GM21447 (cell line): Measurements from ENCODE around the gene OXCT2.
"Not testable (repeated sequence)": the region's sequence is repeated elsewhere in the genome, so short reads cannot be mapped to it uniquely, and the experiment has no call there.

Source experiments
- ATAC-seq: cut with Tn5 transposase; IDR thresholded peaks from one replicate; pipeline ENCODE4 v1.9.1; 2021; ENCODE audit not compliant: unreplicated experiment

Gene OXCT2

DNA sequence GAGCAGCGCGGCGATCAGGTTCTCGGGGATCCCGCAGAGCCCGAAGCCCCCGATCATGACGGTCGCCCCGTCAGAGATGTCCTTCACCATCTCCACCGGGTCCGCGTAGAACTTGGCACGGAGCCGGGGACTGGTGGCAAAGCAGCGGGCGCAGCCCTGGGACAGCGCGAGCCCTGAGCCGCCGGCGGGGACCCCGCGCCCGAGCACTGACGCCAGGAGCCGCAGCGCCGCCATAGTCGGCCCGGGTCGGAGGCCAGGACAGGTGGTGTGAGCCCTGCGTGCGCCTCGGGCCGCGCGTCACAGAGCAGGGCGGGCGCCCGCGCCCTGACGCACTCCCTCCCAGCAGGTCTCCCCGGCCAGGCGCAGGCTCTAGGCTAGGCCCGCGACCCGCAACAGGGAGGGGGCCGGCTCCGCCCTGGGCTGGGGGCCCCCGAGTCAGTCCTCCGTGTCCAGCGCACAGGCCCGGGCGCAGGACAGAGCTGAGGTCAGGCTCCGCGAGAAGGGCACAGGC, at the start of gene OXCT2:
OXCT2 (minus strand) TSS at position 327 of the 511 bp plus-strand sequence; CDS start at position 234, 93 bp downstream.
- not testable (repeated sequence) for ATAC-seq

DNA sequence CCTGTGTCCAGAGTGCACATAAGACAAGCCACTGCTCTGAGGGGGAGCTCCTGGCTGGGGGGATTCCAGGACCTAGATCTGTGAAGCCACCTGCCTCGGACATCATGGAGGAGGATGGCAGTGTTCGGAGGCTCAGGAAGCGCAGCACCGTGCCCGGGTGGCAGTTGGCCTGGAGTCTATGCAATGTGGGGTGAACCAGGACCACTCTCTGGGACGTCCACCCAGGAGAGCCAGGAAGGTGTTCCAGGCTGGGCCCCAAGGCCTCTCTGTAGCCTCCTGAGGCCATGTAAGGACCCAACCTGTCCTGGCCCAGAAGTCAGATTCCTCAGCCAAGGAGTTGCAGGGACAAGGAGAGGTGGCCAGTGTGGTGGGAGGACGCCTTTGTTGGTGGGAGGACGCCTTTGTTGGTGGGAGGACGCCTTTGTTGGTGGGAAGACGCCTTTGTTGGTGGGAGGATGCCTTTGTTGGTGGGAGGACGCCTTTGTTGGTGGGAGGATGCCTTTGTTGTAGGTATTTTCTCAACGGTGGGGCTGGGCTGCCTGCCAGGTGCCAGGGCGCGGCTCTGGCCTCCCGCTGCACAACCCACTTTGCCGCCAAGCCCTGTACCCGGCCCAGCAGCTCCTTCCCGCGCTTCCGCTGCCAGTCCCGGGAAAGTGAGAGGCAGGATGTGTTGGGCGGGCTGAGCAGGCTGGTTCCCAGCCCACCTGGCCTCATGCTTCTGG, 48.1 kb upstream of the OXCT2 start:
- ATAC-seq: no peak

DNA sequence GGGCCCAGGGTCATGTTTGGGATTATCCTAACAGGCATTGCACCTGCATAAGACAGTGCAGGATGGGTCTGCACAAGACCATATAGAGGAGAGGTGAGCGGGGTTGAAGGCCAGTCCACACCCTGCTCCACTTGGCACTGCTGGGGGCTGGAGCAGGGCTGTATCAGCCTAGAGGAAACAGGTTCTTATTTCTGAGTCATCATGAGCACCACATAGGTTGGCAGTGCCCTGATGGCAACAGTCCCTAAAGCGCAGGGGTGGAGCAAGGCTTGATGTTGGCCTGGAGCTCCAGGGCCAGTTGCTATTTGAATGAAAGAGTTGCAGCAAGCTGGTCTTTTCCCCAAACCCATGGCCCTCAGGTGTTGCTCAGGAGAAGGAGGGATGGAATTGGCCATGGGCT, 47.3 kb upstream of the OXCT2 start:
- ATAC-seq: no peak

DNA sequence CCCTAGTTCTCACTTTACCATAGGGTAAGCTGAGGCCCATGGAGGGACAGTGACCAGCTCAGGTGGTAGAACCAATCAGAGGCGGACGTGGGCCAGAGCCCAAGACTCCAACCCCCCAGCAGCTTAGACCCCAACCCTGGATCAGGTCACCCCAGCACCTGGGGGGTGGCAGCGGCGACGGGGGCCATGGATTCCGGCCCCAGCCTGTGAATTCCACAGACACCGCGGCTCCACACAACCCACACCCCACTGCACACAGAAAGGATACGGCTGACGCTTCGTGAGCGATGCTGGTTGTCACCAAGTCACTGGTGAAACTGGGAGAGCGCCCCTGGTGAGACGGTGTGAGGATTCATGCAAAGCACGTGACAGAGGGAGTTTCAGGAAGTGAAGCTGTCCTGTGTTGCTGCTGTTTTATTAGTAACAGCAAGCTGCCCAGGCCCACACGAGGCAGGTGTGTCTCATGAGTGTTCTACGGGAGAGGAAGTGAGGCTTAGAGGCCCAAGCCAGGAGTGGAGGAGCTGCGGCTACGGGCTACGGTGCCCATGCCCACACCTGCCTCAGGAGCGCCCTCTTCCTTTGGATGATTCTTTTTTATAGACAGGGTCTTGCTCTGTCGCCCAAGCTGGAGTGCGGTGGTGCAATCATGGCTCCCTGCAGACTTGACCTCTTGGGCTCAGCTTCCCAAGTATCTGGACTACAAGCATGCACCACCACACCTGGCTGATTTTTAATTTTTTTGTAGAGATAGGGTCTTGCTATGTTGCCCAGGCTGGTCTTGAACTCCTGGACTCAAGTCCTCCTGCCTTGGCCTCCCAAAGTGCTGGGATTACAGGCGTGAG, 46.2 kb upstream of the OXCT2 start:
- peak; percentile 86 for ATAC-seq

DNA sequence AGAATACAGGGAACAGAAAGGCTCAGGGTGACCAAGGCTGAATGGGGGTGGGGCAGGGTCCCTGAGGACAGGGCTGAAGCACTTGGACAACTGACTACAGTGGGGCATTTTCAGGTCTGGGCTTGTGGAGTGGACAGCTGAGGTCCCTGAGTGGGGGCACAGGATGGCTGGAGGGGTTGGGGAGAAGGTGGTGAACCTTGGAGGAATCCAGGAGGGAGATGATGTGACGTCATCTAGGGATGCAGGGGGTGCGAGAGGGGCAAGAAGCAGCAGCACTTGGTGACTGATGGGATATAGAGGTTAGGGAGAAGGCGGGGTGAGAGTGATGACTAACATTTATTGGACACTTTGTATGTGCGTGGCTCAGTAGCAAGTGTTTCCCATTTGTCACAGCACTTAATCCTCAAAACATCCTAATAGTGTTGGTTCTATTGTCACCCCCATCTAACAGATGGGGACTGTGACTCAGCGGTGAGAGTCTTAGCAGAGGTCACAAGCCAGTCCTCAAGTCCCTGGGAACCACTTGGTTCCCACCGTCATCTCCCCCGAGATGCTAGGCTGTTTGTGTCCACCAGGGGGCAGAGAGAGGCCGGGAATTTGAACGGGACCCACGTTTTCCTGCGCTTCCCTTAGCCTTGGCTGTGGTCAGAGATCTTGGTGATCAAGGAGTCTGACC, 45.4 kb upstream of the OXCT2 start:
- peak; percentile 43 for ATAC-seq

DNA sequence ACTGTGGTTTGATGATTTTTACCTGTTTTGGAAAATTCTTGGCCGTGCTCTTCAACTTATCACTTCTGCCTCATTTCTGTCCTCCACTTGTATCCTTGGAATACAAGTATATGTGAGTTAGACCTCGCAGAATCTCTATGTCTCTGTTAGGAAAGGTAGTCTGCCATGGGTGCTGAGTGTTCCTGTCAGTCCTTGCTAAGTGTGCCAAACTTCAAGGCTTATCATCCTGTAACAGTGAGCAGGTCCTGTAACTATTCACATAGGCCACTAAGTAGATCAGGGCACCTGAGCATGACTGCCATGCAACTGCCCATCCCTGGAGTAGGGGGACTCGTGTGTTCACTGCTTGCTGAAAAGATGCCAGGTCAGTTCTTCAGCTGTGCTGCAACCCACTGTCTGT, 41.8 kb upstream of the OXCT2 start:
- ATAC-seq: no peak

DNA sequence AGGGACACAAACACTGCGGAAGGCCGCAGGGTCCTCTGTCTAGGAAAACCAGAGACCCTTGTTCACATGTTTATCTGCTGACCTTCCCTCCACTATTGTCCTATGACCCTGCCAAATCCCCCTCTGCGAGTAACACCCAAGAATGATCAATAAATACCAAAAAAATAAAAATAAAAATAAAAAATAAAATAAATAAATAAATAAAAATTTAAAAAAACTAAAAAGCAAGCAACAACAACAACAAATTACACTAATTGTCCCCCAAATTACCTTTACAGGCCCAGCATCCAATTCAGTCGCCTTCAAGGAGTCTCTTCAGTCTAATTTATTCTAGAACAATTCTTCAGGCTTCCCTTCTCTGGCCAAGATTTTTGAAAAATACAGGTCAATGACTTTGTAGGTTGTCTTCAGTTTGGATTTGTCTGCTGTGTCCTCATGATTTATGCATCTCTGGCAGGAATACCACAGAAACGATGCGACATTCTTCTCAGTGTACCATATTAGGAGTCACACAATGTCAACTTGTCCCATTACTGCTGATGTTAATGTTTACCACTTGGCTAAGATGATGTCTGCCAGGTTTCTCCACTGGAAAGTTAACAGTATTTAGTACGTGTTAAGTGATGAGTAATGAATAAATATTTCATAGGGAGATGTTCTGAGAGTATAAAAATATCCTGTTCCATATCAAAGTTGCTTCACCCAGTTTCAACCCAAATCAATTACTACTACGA, 37.8 kb upstream of the OXCT2 start:
- ATAC-seq: no peak

DNA sequence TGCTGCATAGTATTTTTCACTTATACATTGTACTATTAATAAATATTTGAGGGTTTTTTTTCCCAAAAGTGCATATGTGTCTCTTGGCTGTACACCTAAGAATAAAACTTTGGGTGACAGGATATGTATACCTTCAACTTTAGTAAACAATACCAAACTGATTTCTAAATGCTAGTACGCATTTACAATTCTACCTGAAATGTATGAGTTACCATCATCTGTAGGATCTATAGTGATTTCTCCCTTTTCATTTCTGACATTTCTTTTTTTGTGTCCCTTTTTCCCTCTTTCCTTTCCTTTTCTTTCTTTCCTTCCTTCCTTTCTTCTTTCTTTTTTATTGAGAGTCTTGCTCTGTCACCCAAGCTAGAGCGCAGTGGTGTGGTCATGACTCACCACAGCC, 34.2 kb upstream of the OXCT2 start:
- no peak for ATAC-seq

DNA sequence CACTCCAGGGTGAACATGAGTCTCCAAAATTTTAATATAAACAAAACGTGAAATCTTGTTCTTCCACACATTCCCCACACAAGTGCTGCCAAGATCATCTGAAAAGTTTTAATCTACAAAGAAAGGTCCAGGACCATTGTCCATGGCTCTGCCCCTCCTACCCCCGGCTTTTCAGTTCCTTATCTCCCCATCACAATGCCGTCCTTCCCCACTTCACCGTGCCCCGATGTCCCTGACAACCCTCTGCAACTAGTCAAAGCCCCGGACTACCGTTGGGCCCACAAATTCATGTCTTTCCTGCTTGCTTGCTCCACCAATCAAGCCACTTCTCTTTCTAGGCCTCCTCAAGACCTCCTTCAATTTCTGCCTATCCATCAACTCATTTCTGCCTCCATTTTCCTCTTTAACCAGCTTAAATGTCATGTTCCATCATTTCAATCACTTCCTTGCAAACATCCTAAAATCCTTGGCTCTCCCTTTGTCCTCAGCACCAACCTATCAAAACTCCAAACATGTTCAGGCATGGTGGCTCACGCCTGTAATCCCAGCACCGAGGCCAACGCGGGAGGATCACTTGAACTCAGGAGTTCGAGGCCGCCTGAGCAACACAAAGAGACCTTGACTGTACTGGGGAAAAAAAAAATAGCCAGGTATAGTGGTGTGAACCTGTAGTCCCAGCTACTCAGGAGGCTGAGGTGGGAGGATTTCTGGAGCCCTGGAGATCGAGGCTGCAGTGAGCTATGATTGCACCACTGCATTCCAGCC, 31.5 kb upstream of the OXCT2 start:
- ATAC-seq: no peak

DNA sequence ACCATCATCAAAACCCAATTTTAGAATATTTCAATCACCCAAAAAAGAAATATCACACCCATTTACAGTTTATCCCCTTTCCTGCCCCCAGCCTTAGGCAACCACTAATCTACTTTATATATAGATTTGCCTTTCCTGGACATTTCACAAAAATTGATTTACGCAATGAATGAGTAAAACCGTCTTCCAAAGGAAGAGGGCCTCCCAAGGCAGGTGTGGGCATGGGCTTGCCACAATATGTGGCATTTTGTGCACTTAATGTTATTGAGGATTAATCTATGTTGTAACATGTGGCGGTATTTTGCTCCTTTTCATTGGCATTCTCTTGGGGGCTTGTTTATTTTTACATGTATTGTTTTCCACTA, 29.3 kb upstream of the OXCT2 start:
- ATAC-seq: no peak

DNA sequence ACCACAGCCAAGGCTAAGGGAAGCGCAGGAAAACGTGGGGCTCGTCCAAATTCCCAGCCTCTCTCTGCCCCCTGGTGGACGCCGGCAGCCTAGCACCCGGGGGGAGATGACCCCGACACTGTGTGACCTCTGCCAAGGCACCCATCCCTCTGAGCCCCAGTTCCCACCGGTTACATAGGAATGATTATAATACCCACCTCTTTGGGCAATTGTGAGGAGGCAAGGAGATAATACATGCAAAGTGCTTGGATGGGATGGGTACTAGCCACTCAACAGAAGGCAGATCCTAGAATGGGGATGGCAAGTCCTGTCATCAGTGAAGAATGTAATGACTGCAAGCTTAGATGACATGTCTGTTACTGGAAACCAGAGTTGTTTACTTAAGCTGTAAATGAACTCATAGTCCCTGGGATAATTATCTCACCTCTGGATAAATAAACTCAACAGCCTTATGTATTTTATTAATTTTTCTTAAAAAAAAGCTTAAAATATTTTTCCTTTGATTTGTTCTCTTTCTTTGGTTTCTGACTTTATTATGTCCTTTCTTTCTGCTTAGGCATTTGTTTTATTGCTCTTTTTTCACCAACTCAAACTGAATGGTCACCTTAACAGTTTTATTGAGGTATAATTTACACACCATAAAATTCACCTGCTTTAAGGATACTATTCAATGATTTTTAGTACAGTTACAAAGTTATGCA, 28.8 kb upstream of the OXCT2 start:
- peak; percentile 62 for ATAC-seq

DNA sequence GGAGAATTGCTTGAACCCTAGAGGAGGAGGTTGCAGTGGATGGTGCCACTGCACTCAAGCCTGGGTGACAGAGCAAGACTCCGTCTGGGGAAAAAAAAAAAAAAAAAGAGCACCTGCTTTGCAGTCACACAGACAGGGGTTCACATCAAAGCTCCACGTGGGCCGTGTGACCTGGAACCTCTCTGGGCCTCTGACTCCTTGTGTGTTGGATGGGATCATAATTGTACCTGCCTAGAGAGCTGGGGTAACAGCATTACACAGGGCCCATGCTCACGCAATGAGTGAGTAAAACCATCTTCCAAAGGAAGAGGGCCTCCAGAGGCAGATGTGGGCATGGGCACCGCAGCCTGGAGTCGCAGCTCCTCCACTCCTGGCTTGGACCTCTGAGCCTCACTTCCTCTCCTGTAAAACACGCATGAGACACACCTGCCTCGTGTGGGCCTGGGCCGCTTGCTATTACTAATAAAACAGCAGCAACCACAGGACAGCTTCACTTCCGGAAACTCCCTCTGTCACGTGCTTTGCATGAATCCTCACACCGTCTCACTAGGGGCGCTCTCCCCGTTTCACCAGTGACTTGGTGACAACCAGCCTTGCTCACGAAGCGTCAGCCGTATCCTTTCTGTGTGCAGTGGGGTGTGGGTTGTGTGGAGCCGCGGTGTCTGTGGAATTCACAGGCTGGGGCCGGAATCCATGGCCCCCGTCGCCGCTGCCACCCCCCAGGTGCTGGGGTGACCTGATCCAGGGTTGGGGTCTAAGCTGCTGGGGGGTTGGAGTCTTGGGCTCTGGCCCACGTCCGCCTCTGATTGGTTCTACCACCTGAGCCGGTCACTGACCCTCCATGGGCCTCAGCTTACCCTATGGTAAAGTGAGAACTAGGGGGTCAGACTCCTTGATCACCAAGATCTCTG, 28.0 kb upstream of the OXCT2 start:
- ATAC-seq: peak; percentile 92

DNA sequence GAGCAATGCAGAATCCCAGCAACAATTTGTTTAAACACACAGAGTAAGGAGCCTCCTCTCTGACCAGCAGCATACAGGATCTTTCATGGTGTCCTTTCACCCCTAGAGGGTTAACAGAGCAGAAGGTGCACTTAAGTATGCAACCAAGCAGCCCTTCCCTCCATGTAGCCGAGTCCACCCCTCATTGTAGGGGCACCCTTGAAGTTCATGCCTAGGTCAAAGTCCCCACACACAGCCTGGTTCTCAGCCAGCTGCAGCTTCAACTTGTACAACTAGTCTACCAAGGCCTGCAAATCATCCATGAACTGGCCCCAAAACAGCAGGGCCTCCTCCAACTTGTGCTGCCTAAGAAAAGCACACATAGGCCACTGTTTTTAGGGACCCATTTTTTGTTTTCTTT, 24.5 kb upstream of the OXCT2 start:
- ATAC-seq: no peak

DNA sequence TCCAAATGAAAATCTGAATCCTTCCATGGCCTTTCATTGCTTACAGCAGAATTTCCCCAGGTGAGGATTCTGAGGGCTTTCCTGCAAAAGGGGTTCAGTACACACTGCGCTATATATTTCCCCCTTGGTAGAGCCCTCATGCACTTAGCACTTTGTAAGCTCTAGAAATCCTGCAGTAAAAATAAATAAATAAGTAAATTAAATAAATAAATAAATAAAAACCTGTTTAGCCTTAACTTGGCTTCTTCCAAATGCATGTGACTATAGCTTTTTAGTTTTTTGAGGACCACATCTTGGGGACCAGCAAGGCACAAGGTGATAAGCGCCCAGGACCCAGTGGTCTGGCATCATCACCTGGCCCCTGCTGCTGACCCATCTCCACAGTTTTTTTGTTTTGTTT, 20.7 kb upstream of the OXCT2 start:
- no peak for ATAC-seq

DNA sequence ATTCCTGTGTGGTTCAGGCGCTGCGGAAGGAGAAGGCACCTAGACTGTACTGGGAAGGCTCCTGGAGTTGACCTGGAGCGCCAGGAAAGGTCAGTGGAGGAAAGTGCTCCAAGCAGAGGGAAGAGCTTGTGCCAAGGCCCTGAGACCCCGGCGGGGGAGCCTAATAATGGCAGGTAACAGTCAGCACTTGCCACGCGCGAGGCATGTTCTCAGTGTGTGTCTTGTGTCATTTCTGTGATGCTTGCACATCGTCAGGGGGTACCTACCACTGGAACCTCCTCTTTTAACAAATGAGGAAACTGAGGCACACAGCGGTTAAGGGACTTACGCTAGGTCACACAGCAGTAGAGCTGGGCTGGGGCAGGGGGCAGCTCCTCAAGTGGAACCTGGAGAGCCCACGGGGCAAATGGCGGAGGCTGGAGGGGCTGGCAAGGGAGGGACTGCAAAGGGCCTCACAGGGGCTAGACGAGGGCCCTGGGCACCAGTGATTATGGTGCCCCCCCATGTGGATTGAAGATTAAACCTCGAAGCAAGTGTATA, 18.5 kb upstream of the OXCT2 start:
- ATAC-seq: no peak

DNA sequence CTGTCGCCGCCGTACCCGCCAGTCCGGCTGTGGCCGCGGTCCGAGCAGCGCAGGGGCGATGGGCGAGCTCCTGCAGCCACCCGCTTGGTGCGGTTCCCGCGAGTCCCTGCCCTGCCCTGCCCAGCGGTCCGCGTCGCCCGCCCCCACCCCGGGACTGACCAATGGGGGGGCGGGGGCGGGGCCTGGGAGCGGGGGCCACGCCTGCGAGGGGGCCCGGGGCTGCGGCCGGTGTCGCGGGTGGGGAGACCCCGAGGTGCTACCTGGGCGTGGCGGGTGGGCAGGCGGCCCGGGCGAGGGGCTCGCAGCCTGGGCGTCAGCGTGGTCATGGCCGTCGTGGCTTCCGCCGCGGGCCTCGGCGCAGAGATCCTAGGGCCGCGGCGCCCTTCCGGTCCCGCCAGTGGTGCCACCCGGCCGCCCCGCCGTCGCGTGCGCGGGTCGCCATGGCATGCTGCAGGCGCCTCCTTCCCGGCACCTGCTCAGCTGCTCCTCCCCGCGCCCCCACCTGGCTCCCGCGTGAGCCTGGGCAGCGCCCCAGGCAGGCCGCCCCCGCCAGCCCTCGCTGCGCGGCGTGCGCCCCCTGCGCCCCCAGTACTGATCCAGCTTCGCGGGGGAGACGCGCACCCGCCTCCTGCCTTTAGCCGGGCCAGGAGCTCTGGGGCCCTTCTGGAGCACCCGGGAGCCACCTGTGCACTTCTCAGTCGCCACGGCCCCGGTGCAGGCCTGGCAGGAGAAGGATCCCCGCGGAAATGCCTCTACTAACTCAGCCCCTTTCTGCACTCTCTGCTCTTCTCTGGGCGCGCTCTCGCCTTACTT, 17.8 kb upstream of the OXCT2 start, which contains the start of gene BMP8B:
BMP8B (minus strand) TSS at position 108 of the 813 bp plus-strand sequence. CDS start 380 bp downstream, outside the sequence.
- peak; percentile 56 for ATAC-seq

DNA sequence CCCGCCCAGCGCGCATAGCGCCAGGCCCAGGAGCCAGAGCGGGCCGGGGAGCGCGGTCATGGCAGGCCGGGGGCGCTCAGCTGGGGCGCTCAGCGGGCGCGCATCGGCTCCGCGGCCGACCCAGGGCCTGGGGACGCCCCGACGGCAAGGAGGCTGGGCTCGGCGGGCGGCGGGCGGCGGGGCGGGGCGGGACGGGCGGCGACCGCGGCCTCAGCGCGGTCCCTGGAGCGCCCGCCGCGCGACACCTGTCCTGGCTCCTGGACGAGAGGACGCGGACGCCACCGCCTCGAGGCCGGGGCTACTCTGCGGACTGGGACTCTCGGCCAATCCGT, 17.2 kb upstream of the OXCT2 start:
- peak; percentile 13 for ATAC-seq
